HG03175 (cell line): ENCODE measurements around the gene CERT1.
"Not testable (repeated sequence)": the region's sequence is repeated elsewhere in the genome, so short reads cannot be mapped to it uniquely, and the experiment has no call there.

Experiments
- ATAC-seq: cut with Tn5 transposase; IDR thresholded peaks from one replicate; pipeline ENCODE4 v1.9.1; 2021; ENCODE audit warnings: mild to moderate bottlenecking, moderate library complexity; ENCODE audit not compliant: unreplicated experiment

The CERT1 gene, protein sequence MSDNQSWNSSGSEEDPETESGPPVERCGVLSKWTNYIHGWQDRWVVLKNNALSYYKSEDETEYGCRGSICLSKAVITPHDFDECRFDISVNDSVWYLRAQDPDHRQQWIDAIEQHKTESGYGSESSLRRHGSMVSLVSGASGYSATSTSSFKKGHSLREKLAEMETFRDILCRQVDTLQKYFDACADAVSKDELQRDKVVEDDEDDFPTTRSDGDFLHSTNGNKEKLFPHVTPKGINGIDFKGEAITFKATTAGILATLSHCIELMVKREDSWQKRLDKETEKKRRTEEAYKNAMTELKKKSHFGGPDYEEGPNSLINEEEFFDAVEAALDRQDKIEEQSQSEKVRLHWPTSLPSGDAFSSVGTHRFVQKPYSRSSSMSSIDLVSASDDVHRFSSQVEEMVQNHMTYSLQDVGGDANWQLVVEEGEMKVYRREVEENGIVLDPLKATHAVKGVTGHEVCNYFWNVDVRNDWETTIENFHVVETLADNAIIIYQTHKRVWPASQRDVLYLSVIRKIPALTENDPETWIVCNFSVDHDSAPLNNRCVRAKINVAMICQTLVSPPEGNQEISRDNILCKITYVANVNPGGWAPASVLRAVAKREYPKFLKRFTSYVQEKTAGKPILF

GRCh38 chr5:75511435-75512382, at the start of gene CERT1, which contains the start of gene POLK:
TSS of gene CERT1 (minus strand) at chr5:75511629. CDS start at chr5:75511207, 422 bp downstream.
TSS of gene POLK (plus strand) at chr5:75511891.
- ATAC-seq, result peak; percentile 83

DNA sequence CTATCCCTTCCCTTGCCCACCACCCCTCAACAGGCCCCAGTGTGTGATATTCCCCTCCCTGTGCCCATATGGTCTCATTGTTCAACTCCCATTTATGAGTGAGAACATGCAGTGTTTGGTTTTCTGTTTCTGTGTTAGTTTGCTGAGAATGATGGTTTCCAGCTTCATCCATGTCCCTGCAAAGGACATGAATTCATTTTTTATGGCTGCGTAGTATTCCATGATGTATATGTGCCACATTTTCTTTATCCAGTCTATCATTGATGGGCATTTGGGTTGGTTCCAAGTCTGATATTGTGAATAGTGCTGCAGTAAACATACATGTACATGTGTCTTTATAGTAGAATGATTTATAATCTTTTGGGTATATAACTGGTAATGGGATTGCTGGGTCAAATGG, 49.2 kb upstream of the CERT1 start:
- not testable (repeated sequence) for ATAC-seq

DNA sequence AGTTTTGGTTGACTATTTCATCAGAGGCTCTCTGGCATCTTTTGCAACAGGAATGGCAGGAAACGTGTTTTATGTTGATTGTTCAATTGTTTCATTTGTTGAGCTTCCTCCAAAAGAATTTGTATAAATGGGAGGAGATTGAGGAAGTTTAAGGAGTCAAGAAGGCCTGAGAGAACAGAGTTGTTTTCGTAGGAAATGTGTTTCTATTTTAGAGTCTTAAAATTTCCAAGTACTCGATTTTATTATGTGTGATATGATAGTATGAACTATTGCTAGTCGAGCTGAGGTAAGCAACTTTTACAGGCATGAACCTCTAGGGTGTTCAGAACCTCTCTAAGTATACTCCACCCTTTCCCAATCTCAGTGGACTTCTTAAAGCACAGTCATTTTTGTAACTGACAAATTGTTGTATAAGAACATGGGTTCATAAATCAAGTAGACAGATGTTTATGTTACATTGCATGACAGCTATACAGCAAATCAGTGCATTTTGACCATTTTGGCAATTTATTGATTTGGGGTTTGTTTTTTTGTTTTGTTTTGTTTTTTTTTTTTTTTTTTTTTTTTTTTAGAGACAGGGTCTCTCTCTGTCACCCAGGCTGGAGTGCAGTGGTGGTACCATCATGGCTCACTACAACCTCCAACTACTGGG, 47.7 kb upstream of the CERT1 start:
- no peak for ATAC-seq

- ATAC-seq, result no peak
These were observed 46.8 kb upstream of the CERT1 start for GRCh38 chr5:75558221-75558620.

GRCh38 chr5:75553358-75553757, 41.9 kb upstream of the CERT1 start:
- ATAC-seq, result no peak

DNA sequence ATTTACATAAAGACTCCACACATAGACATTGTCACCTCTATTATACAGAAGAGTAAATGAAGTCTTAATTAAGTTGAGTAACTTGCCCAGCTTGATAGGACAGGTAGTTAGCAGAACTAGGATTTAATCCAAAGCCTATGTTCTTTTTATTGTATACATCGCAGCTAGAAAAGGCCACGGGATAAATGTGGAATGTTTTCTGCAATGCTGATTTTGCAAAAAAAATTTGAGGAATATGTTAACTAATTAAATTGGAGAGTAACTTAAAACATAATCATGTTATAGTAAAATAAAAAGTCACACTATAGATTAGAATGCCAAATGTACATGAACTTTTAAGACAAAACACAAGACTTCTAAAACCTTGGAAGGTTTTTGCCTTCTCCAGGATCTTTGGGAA, 41.3 kb upstream of the CERT1 start:
- ATAC-seq, result no peak

DNA sequence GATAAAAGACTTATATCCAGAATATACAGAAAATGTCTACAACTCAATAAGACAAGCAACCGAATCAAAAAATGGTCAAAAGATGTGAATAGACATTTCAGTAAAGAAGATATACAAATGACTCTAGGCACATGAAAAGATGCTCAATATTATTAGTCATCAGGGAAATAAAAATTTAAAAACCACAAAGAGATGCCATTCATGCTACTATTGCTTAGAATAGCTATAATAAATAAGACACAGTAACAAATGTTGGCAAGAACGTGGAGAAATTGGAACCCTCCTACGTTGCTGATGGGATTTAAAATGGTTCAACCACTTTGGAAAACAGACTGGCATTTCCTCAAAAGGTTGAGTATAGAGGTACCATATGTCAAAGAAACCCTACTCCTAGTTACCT, 40.0 kb upstream of the CERT1 start:
- no peak for ATAC-seq

DNA sequence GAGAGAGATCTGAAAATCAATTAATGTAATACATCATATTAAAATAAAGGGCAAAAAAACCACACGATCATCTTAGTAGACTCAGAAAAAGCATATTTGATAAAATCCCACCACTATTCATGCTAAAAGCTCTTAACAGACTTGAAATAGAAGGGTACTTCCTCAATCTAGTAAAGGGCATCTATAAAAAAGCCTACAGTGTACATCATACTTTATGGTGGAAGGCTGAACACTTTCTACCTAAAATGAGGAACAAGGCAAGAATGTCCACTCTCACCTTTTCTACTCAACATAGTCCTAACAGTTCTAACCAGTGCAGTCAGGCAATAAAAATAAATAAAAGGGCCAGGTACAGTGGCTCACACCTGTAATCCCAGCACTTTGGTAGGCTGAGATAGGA, 39.2 kb upstream of the CERT1 start:
- ATAC-seq, result no peak

- ATAC-seq, result no peak
These were observed 36.4 kb upstream of the CERT1 start for GRCh38 chr5:75547812-75548211.

- ATAC-seq, result no peak
These were observed 35.4 kb upstream of the CERT1 start for GRCh38 chr5:75546830-75547229.

- ATAC-seq, result no peak
These were observed 33.7 kb upstream of the CERT1 start for GRCh38 chr5:75545131-75545530.

DNA sequence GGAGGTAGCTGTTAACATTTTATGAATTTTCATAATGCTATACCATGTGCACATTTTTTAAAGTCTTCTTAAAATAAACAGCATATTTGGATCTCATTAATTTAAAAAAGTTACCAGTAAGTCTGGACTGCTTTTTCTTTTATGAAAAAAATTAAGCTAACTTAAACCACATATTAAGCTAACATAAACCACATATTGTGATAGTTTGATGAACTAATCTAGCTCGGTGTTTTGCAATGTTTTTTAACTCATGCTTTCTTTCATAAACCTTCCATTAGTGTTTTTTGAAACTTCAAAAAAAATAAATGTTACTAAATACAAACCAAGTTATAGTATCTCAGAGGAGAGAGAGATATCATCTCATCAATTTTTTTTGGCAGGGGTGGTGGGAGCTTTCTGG, 26.8 kb upstream of the CERT1 start:
- no peak for ATAC-seq

- ATAC-seq, result no peak
These were observed 25.4 kb upstream of the CERT1 start for GRCh38 chr5:75536694-75537360.

DNA sequence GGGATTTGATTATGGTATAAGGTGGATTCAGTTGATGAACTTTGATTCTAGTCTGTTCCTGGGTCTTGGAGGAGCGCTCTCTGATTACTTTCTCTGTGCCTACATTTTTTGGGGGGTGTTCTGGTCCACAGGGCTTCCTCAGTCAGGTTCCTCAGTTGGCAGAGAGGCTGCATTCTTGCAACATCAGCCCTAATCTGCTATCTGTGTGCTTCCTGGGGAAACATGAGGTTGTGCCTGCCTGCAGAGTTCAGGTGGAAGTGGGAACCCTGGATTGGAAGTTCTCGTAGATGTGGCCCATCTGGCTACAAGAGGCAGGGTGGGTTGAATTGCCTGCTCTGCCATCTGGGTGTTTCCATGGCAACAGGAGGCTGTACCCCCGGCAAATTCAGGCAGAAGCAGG, 24.7 kb upstream of the CERT1 start:
- no peak for ATAC-seq

- ATAC-seq, result no peak
These were observed 23.3 kb upstream of the CERT1 start for GRCh38 chr5:75534734-75535133.

GRCh38 chr5:75533716-75534115, 22.3 kb upstream of the CERT1 start:
- ATAC-seq, result not testable (repeated sequence)

- no peak for ATAC-seq
These were observed 20.8 kb upstream of the CERT1 start for GRCh38 chr5:75532190-75532589.

- ATAC-seq, result no peak
These were observed 17.8 kb upstream of the CERT1 start for GRCh38 chr5:75529185-75529584.

DNA sequence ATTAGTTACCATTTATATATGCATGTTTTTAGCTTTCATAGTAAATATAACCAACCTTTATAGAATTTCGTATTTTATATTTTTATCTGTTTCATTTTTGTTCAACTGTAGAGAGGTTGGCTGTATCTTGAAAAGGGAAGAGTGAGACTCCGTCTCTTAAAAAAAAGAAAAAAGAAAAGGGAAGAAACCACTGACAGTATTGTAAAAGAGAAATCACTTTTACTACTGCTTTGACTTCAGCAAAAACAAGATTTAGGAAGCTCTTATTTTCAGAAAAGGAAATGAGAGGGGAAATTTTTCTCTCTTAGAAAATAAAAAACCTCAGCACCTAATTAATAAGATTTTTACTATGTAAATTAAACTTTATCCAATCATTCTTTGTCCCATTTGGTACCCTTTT, 14.6 kb upstream of the CERT1 start:
- ATAC-seq, result no peak

- ATAC-seq, result no peak
These were observed 13.9 kb upstream of the CERT1 start for GRCh38 chr5:75525344-75525743.
